ENCODE results near the gene OPN1MW.
A peak's percentile ranks its signal among the peaks of the same experiment; 100 is the strongest.
"Not testable (repeated sequence)": the region's sequence is repeated elsewhere in the genome, so short reads cannot be mapped to it uniquely, and the experiment has no call there.

OPN1MW gene

DNA sequence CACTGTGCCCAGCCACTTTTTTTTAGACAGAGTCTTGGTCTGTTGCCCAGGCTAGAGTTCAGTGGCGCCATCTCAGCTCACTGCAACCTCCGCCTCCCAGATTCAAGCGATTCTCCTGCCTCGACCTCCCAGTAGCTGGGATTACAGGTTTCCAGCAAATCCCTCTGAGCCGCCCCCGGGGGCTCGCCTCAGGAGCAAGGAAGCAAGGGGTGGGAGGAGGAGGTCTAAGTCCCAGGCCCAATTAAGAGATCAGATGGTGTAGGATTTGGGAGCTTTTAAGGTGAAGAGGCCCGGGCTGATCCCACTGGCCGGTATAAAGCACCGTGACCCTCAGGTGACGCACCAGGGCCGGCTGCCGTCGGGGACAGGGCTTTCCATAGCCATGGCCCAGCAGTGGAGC is at the start of gene OPN1MW:
TSS of gene OPN1MW (plus strand) at position 301 of the 400 bp plus-strand sequence. CDS start at position 383, 82 bp downstream.
- H3K27ac ChIP-seq; DNase-seq (ENCODE audit: low spot score); H3K4me3 ChIP-seq: not testable (repeated sequence)

- H3K4me3 ChIP-seq: no peak overlapping the region
- no peak for DNase-seq (ENCODE audit: low spot score)
- TF ChIP-seq CTCF (IDR thresholded peaks at IDR 0.05): no peak
- no peak overlapping the region for H3K27ac ChIP-seq
Measured at GRCh38 chrX:154135458-154136229, 46.8 kb upstream of the OPN1MW start.

DNA sequence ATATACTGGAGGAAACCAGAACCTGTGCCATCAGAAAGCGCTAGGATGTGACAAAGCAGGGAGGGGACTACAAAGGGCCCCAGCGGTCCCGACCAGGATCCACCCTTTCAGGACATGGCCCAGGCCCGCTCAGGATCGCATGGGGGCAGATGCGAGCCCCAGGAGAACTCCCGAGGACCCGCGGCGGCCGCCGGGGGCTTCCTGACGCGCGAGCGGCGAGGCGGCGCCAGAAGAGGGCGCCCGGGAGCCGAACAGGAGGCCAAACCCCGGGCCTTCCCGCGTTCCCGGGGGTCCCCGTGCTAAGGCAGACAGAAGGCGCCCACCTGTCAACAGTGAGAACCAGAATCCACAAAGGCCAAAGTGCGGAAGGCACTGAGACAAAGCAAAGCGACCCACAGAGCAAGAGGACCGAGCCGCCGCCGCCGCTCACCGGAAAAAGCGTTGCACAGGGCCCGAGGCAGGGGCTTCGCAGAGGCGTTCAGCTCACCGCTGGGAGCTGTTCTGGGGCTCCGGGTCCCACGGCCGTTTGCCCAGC is 45.7 kb upstream of the OPN1MW start:
- no peak for DNase-seq (ENCODE audit: low spot score)
- Histone ChIP-seq H3K4me3 (peak overlapping the region; percentile 59), H3K27ac (no peak overlapping the region)
- TF ChIP-seq CTCF (IDR thresholded peaks at IDR 0.05): peak; percentile 58

- DNase-seq (ENCODE audit: low spot score): no peak
- Histone ChIP-seq H3K4me3 (no peak overlapping the region), H3K27ac (no peak overlapping the region)
- no peak for TF ChIP-seq CTCF (IDR thresholded peaks at IDR 0.05)
Measured at GRCh38 chrX:154138857-154139256, 43.5 kb upstream of the OPN1MW start.

GRCh38 chrX:154140206-154140605 is 42.2 kb upstream of the OPN1MW start:
- Histone ChIP-seq H3K4me3 (no peak overlapping the region), H3K27ac (no peak overlapping the region)
- TF ChIP-seq CTCF (IDR thresholded peaks at IDR 0.05): no peak
- no peak for DNase-seq (ENCODE audit: low spot score)

GRCh38 chrX:154140742-154141141 is 41.7 kb upstream of the OPN1MW start:
- no peak overlapping the region for H3K4me3 ChIP-seq
- no peak for TF ChIP-seq CTCF (IDR thresholded peaks at IDR 0.05)
- DNase-seq (ENCODE audit: low spot score): peak; percentile 63
- no peak overlapping the region for H3K27ac ChIP-seq

- Histone ChIP-seq H3K4me3 (no peak overlapping the region), H3K27ac (no peak overlapping the region)
- TF ChIP-seq CTCF (IDR thresholded peaks at IDR 0.05): no peak
- DNase-seq (ENCODE audit: low spot score): no peak
Measured at GRCh38 chrX:154142386-154142785, 40.0 kb upstream of the OPN1MW start.

Measured in coronary artery (tissue), 2 donors.